Left cardiac atrium (tissue), 4 donors: ENCODE results near the gene IQGAP2. TPM values are rescaled to one million over a fixed set of nuclear protein-coding genes. Genes with fewer than 3 reads are reported as not detected.
A peak's percentile ranks its signal among the peaks of the same experiment; 100 is the strongest.
"Not testable (repeated sequence)": the region's sequence is repeated elsewhere in the genome, so short reads cannot be mapped to it uniquely, and the experiment has no call there.

Experiments used
- ATAC-seq, 2 donors: fragments of 200-7000 bp; cut with Tn5 transposase; one replicate each; pipeline ENCODE4 v1.9.1; 2020; ENCODE audit warnings: mild to moderate bottlenecking in 2 of 2, moderate library complexity in 2 of 2
- DNase-seq: peaks from one replicate; pipeline ENCODE4 v3.0.0-alpha.2; 2020
- intact Hi-C, 2 donors: fragments of 100-400 bp; cut with DNase I; formaldehyde crosslinking; loops; one replicate each; pipeline versions ENCODE4 v1.14.1 to v1.15.1; 2022 to 2023
- total RNA-seq, 2 donors: library from RNA; stranded (reverse); fragmentation: NEBNext Ultra II Directional; extraction: Animal tissue kit (Norgen Biotek cat#: 25700); gene quantifications; one replicate each; pipeline ENCODE4 v1.2.1, GENCODE V29; 2021
- donor health status: DM: no; HTN: yes; CAD: no.
- donor health status: DM: no; HTN: yes; CAD: no; lungs with severe emphysema.
- donor health status: DM: yes; HTN: yes; CAD: no.
- donor health status: Dilated cardiomyopathy.

IQGAP2 gene
- total RNA-seq, 2 donors from 2014 or later = 6.9 to 11.6 TPM

GRCh38 chr5:76582230-76583162, 179.4 kb downstream of the IQGAP2 start:
- ATAC-seq = peak in 1 of 2 donors; percentile 46
- DNase-seq = no peak
- intact Hi-C loops = no loop called here

- ATAC-seq (no peak), DNase-seq (no peak)
- intact Hi-C loops = no loop called here
Observed at GRCh38 chr5:76583163-76584047, 180.3 kb downstream of the IQGAP2 start.

- intact Hi-C loops = no loop called here
- no peak for ATAC-seq
- no peak for DNase-seq
Observed at GRCh38 chr5:76585783-76586217, 182.7 kb downstream of the IQGAP2 start.

- DNase-seq (no peak), ATAC-seq (no peak)
- intact Hi-C loops = no loop called here
Observed at GRCh38 chr5:76586531-76586930, 183.4 kb downstream of the IQGAP2 start.

GRCh38 chr5:76590027-76590426, 186.9 kb downstream of the IQGAP2 start:
- ATAC-seq (no peak), DNase-seq (no peak)
- intact Hi-C loops = no loop called here

GRCh38 chr5:76591366-76591765, 188.3 kb downstream of the IQGAP2 start:
- intact Hi-C loops = no loop called here
- no peak for ATAC-seq
- DNase-seq = no peak

GRCh38 chr5:76592692-76593091, 189.6 kb downstream of the IQGAP2 start:
- ATAC-seq (no peak), DNase-seq (no peak)
- intact Hi-C loops = no loop called here

- intact Hi-C loops = no loop called here
- no peak for ATAC-seq
- DNase-seq = no peak
Observed at GRCh38 chr5:76594107-76594506, 191.0 kb downstream of the IQGAP2 start.

GRCh38 chr5:76595755-76596481, 192.8 kb downstream of the IQGAP2 start:
- intact Hi-C loops = no loop called here
- ATAC-seq = no peak
- no peak for DNase-seq

- intact Hi-C loops = no loop called here
- no peak for DNase-seq
- ATAC-seq = no peak
Observed at GRCh38 chr5:76598531-76598930, 195.4 kb downstream of the IQGAP2 start.

- DNase-seq (no peak), ATAC-seq (no peak)
- intact Hi-C loops = loop anchor here in 1 of 2 donors (1.0 kb wide), 1 partner anchor 174 kb away; no protein-coding TSS in a partner anchor
Observed at GRCh38 chr5:76600716-76601115, 197.6 kb downstream of the IQGAP2 start.

GRCh38 chr5:76601470-76601869, 198.4 kb downstream of the IQGAP2 start:
- intact Hi-C loops = loop anchor here in 1 of 2 donors (1.0 kb wide), 1 partner anchor 173 kb away; no protein-coding TSS in a partner anchor
- ATAC-seq (peak; percentile 55 to 78), DNase-seq (no peak)

- no peak for DNase-seq
- ATAC-seq = no peak
- intact Hi-C loops = no loop called here
Observed at GRCh38 chr5:76602094-76602726, 199.1 kb downstream of the IQGAP2 start.

- DNase-seq, ATAC-seq, intact Hi-C loops: not testable (repeated sequence)
Observed at GRCh38 chr5:76603991-76604390, 200.9 kb downstream of the IQGAP2 start.

GRCh38 chr5:76604838-76605237, 201.8 kb downstream of the IQGAP2 start:
- ATAC-seq (no peak), DNase-seq (no peak)
- intact Hi-C loops = no loop called here

GRCh38 chr5:76606701-76607100, 203.6 kb downstream of the IQGAP2 start:
- DNase-seq = no peak
- intact Hi-C loops = no loop called here
- no peak for ATAC-seq

GRCh38 chr5:76607353-76607871, 204.3 kb downstream of the IQGAP2 start:
- intact Hi-C loops = no loop called here
- ATAC-seq (peak in 1 of 2 donors; percentile 21), DNase-seq (no peak)

GRCh38 chr5:76608833-76609232, 205.7 kb downstream of the IQGAP2 start:
- intact Hi-C loops = no loop called here
- no peak for DNase-seq
- no peak for ATAC-seq
